Panc1 (cell line): Measurements from ENCODE around the gene PPP1R9A. TPM values are rescaled to one million over a fixed set of nuclear protein-coding genes. Genes with fewer than 3 reads are reported as not detected.

Experiments
- ATAC-seq: fragments of 200-7000 bp; cut with Tn5 transposase; 2 replicates; pipeline ENCODE4 v1.9.1; 2020; ENCODE audit warnings: mild to moderate bottlenecking, moderate library complexity
- BruUV-seq: library from RNA; stranded (reverse); fragments of 400-500 nt; replicated peaks from 2 replicates; lab custom pipeline; 2021; lab: Mats Ljungman, UMichigan
- CTCF ChIA-PET: fragments of 300-600 bp; sonication (Branson Sonifier 250); formaldehyde crosslinking; loops from one replicate; lab custom pipeline; 2022; ENCODE audit warnings: antibody characterized with exemption; lab: Charles Lee
- POLR2A ChIA-PET: fragments of 300-600 bp; sonication (Branson Sonifier 250); formaldehyde crosslinking; loops from one replicate; lab custom pipeline; 2022; ENCODE audit warnings: antibody characterized with exemption; lab: Charles Lee
- DNase-seq: peaks from one replicate; pipeline ENCODE4 v3.0.0-alpha.2; 2010; ENCODE audit warnings: low read depth, low spot score
- H3K27ac ChIP-seq: 2 replicates; pipeline ENCODE4 v1.5.1; 2011; ENCODE audit warnings: mild to moderate bottlenecking, low read length, inconsistent platforms
- H3K27me3 ChIP-seq: fragments of 200-500 bp; sonication (Bioruptor generic); 2 replicates; pipeline ENCODE4 v1.6.0; 2014; ENCODE audit warnings: low read length, inconsistent platforms; ENCODE audit not compliant: control insufficient read depth, insufficient read depth
- H3K36me3 ChIP-seq: fragments of 200-500 bp; sonication (Bioruptor generic); 2 replicates; pipeline ENCODE4 v1.5.1; 2014; ENCODE audit warnings: inconsistent platforms, mild to moderate bottlenecking, low read length, moderate library complexity; ENCODE audit not compliant: control insufficient read depth, insufficient read depth
- H3K4me1 ChIP-seq: 2 replicates; pipeline ENCODE4 v1.5.1; 2011; ENCODE audit warnings: inconsistent platforms, mild to moderate bottlenecking, low read length, moderate library complexity; ENCODE audit not compliant: control insufficient read depth, insufficient read depth
- H3K4me3 ChIP-seq, 2 experiments: 2 replicates each; pipeline ENCODE4 v1.5.1; 2011 to 2012; ENCODE audit warnings: low read depth in 2 of 2, low read length in 2 of 2, mild to moderate bottlenecking in 2 of 2, inconsistent platforms in 1 of 2, moderate library complexity in 1 of 2
- H3K9me3 ChIP-seq: fragments of 200-500 bp; sonication (Bioruptor generic); 2 replicates; pipeline ENCODE4 v1.5.1; 2014; ENCODE audit warnings: low read depth, mild to moderate bottlenecking, inconsistent platforms, low read length, moderate library complexity; ENCODE audit not compliant: control insufficient read depth, insufficient read depth
- POLR2AphosphoS5 ChIP-seq: IDR thresholded peaks from 2 replicates; pipeline ENCODE4 v1.6.1; 2012; ENCODE audit warnings: mild to moderate bottlenecking, low read depth, low read length, moderate library complexity
- REST ChIP-seq, 2 experiments: IDR thresholded peaks; 2 replicates each; pipeline ENCODE4 v1.6.1; 2011 to 2012; ENCODE audit warnings: low read depth in 2 of 2, control low read depth in 1 of 2, low read length in 1 of 2, mild to moderate bottlenecking in 1 of 2, moderate library complexity in 1 of 2; ENCODE audit not compliant: insufficient read depth in 1 of 2
- SIN3A ChIP-seq: IDR thresholded peaks from 2 replicates; pipeline ENCODE4 v1.6.1; 2012; ENCODE audit warnings: low read depth, mild to moderate bottlenecking, low read length, moderate library complexity, borderline replicate concordance; ENCODE audit not compliant: insufficient read depth
- TCF7L2 ChIP-seq: IDR thresholded peaks from 2 replicates; pipeline ENCODE4 v1.6.1; 2011; ENCODE audit warnings: mild to moderate bottlenecking, low read depth, low read length, inconsistent platforms
- in situ Hi-C: cut with HindIII; loops from 2 replicates; pipeline ENCODE4 v1.10.0; 2016; ENCODE audit warnings: low sequenced_read_pairs, low pct_unique_long_range_greater_than_20kb
- intact Hi-C: fragments of 100-400 bp; cut with micrococcal nuclease; formaldehyde crosslinking; loops from one replicate; pipeline ENCODE4 v1.10.0; 2022; ENCODE audit not compliant: unreplicated experiment
- total RNA-seq: library from RNA; stranded (reverse); gene quantifications from one replicate; pipeline ENCODE4 v1.2.1, GENCODE V29; 2021; ENCODE audit not compliant: unreplicated experiment
- TF ChIP-seq, protein P1 (sequence below): fragments of 450-650 bp; IDR thresholded peaks from 2 replicates; pipeline ENCODE4 v1.5.1; 2017; ENCODE audit warnings: mild to moderate bottlenecking

PPP1R9A gene
- total RNA-seq, 1 experiment from 2014 or later = 5.0 TPM

DNA sequence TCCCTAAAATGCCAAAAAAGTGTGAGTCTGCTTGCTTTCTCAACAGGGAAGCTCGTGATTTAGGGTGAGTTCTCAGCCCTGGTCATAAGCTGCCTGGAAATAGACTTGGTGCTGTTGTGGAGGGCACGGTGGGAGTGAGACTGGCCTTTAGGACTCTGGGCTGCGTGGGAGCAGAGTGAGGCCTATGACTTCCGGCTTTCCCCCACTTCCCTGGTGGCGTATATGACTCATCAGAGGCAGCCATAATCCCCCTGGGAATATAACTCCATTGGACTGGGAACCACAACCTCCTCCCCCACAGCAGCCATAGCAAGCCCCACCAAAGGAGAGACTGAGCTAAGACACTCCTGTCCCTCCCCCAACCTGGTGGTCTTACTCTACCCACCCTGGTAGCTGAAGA is 321.9 kb downstream of the PPP1R9A start:
- no peaks in the 10 kb centered on the region for H3K9me3 ChIP-seq
- H3K27ac ChIP-seq = no peak overlapping the region
- POLR2A ChIA-PET = no interaction called here
- H3K4me3 ChIP-seq = no peak overlapping the region
- DNase-seq (no peak), ATAC-seq (no peak)
- H3K27me3 ChIP-seq = no peaks in the 10 kb centered on the region
- CTCF ChIA-PET = no interaction called here
- BruUV-seq = no TSS peak
- no peak for TF ChIP-seq POLR2AphosphoS5
- TF ChIP-seq, protein P1, sequence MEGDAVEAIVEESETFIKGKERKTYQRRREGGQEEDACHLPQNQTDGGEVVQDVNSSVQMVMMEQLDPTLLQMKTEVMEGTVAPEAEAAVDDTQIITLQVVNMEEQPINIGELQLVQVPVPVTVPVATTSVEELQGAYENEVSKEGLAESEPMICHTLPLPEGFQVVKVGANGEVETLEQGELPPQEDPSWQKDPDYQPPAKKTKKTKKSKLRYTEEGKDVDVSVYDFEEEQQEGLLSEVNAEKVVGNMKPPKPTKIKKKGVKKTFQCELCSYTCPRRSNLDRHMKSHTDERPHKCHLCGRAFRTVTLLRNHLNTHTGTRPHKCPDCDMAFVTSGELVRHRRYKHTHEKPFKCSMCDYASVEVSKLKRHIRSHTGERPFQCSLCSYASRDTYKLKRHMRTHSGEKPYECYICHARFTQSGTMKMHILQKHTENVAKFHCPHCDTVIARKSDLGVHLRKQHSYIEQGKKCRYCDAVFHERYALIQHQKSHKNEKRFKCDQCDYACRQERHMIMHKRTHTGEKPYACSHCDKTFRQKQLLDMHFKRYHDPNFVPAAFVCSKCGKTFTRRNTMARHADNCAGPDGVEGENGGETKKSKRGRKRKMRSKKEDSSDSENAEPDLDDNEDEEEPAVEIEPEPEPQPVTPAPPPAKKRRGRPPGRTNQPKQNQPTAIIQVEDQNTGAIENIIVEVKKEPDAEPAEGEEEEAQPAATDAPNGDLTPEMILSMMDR = no peak
- TF ChIP-seq TCF7L2 = no peak
- TF ChIP-seq REST (IDR thresholded peaks at IDR 0.05; ENCODE audit: insufficient read depth in 1 of 2, low read depth in 2 of 2, low read length in 1 of 2) = no peak
- no peak for TF ChIP-seq SIN3A
- intact Hi-C loops = no loop called here
- no peaks in the 10 kb centered on the region for H3K4me1 ChIP-seq
- no peaks in the 10 kb centered on the region for H3K36me3 ChIP-seq
- in situ Hi-C loops = no loop called here

- no peak overlapping the region for H3K27ac ChIP-seq
- CTCF ChIA-PET = no interaction called here
- POLR2A ChIA-PET = no interaction called here
- TF ChIP-seq TCF7L2 = no peak
- TF ChIP-seq, protein P1 = no peak
- TF ChIP-seq POLR2AphosphoS5 = no peak
- H3K4me1 ChIP-seq = no peaks in the 10 kb centered on the region
- H3K4me3 ChIP-seq = no peak overlapping the region
- DNase-seq = no peak
- intact Hi-C loops = no loop called here
- H3K27me3 ChIP-seq = no peaks in the 10 kb centered on the region
- no peaks in the 10 kb centered on the region for H3K36me3 ChIP-seq
- in situ Hi-C loops = no loop called here
- ATAC-seq = no peak
- no TSS peak for BruUV-seq
- no peaks in the 10 kb centered on the region; the same call in 1 of the 2 replicates for H3K9me3 ChIP-seq
These were observed 331.0 kb downstream of the PPP1R9A start for GRCh38 chr7:95238252-95238943.
